ENCODE results near the gene CHST13.

- TF ChIP-seq CTCF (IDR thresholded peaks at IDR 0.05) (no peak), POLR2A (IDR thresholded peaks at IDR 0.05; ENCODE audit: low read depth) (no peak), POLR2AphosphoS5 (IDR thresholded peaks at IDR 0.05) (no peak), EP300 (IDR thresholded peaks at IDR 0.05) (no peak)
Measured at GRCh38 chr3:126498461-126498860, 25.5 kb upstream of the CHST13 start.
